GM19324 (cell line): ENCODE measurements around the gene LYL1.

Source experiments
- ATAC-seq: cut with Tn5 transposase; IDR thresholded peaks from one replicate; pipeline ENCODE4 v1.9.1; 2021; ENCODE audit warnings: mild to moderate bottlenecking, moderate library complexity; ENCODE audit not compliant: unreplicated experiment, low FRiP score

The LYL1 gene

GRCh38 chr19:13094771-13095392 is 7.8 kb downstream of the LYL1 start:
- ATAC-seq, result no peak

DNA sequence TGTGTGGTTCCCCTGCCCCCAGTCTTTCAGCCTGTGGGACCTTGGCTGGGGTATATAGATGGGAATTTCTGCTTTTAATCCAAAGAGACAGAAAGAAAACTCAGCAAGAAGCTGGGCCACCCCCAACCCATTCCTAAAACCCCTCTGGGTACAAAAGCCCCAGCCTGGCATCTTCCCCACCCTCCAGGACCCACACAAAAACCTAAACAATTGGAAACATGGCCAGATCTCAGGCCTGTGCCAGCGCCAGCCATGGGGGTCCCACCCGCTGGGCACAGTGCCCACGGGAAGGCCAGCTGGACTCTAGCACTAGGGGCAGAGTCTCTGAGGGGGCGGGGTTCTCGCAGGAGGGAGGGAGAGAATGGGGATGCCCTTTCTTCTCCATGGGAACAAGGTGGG is 8.6 kb downstream of the LYL1 start:
- no peak for ATAC-seq

DNA sequence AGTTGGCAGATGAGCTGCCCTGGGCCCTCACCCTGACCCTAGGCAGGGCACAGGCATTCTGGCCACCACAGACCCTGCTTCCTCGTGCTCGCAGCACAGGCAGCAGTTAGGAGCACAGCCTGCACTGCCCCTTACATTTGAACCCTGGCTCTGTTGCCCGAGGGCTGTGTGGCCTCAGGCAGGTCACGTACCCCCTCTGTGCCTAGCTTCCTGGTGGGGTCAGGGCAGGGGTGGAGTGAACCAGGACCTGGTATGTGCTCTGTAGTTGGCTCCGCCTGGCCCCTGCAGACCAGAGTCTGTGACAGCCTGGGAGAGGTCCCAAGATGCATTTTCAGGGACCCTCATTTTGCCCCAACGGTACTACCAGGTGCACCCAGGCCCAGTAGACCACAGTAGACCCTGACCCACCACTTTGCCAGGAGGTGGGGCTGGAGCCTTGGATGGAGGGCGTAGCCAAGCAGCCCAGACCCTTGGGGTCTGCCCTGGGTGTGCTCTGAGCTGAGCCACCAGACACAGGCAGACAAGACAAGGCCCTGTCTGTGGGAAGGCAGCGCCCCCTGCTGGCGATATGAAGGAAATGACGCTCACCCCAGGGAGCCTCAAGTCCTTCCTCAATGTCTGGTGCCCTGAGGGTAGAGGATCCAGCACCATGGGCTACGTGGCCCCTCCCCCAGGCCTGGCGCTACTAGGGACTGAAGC is 9.1 kb downstream of the LYL1 start:
- no peak for ATAC-seq

DNA sequence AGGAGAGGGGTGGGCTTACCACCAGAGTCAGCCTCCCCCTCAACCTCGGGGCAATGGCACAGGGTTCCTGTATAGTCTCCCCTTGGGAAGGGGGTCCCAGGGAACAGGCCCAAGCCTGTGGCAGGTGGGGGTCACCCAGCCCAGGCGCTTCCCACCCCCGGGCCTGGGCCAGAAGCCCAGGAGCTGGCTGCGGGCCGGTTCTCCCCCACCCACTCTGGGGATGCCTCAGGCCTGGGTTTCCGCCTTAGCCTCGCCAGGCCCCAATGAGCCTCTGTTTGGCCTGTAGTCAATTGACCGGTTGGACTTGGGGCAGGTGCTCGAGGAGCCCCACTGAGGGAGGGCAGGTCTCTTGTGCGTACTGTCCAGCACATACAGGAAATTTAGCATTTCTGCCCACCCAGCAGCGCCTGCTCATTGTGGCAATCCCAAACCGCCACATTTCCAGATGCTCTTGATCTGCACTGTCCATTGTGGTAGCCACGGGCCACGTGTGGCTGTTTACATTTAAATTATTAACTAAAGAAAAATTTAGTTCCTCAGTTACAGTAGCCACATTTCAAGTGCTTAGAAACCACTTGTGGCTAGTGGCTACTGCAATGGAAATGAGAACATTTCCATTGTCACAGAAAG is 9.9 kb downstream of the LYL1 start:
- no peak for ATAC-seq

DNA sequence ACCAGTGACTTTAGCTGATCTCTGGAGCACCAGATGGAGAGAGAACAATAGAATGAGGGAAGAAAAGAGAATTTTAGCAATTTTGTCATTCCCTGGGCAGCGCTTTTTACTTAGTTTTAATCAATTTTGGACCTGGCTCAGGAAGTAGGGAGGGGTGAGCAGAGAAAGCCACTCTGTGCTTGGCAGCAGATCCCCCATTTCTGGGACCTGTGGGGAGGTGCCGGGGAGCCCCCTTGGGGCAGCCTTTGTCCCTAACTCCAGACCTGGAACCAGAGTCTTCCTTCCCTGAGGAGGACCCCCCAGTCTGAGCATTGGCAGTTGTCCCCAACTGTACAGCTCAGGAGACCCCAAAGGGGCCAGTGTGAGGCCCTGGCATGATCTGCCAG is 10.5 kb downstream of the LYL1 start:
- ATAC-seq, result no peak

GRCh38 chr19:13091400-13092157 is 11.1 kb downstream of the LYL1 start:
- ATAC-seq, result no peak

GRCh38 chr19:13090511-13091231 is 12.0 kb downstream of the LYL1 start:
- no peak for ATAC-seq

DNA sequence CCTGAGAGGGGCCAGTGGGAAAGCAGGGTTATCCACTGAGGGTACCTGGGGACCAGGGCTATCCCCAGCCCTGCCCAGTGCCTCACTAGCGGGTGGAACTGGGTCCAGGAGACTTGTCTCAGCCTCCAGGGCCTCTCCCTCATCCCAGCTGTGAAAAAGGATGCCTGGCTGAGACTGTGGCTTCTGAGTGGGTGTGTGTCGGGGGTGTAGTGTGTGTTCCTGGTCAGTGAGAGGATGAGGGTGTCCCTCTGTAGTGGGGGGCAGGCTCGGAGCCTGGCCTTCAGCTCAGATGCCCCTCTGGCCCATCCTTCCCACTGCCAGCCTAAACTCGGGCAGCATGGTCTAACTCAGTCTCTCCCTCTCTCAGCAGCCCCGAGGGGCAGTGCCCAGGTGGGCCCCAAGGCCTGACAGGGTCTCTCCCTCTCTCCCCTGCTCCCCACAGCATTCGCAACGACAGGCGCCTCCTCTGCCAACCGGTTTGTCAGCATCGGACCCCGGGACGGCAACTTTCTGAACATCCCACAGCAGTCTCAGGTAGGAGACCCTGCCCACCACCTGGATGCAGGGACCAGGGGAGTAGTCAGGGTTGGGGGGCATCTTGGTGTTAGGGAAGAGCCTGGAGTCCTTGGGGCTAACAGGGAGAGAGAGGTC is 12.7 kb downstream of the LYL1 start:
- ATAC-seq, result no peak

GRCh38 chr19:13089139-13089856 is 13.4 kb downstream of the LYL1 start:
- ATAC-seq, result no peak

GRCh38 chr19:13087795-13088537 is 14.7 kb downstream of the LYL1 start:
- no peak for ATAC-seq

DNA sequence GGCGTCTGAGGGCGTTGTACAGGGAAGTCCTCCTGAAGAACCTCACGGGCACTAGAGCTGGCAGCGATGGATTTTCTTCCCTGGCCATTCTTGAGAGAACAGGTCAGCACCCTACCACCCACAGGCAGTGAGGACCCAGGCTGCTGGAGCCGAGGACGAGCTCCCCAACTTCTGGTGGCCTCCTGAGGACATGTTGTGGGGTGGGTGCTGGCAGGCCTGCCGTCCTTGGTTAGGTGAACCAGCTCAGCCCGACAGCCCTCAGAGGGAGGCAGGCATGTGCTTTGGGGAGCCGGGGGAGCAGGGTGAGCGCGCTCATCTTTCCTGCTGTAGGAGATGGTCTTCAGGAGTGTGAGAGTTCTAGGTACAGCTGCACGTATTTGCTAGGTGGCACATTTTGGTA is 15.4 kb downstream of the LYL1 start:
- ATAC-seq, result no peak

GRCh38 chr19:13086341-13086740 is 16.3 kb downstream of the LYL1 start:
- no peak for ATAC-seq

DNA sequence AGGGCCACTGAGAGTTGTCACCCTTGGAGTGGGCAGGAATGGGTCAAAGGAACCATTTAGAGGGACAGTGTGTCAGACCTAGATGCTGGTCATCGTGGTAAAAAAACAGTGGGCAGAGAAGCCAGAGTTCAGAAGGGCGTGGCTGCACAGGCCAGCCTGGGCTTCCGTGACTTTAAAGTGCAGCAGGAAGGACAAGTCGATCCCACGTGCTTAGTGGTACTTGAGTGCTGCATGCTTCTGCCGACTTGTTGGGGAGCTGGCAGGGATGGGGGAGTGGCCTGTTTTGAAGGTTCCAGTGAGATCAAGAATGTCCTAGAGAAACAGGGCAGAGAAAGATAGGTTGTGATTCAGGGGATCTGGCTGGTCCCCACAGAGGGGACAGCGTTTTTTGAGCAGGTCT is 17.0 kb downstream of the LYL1 start:
- ATAC-seq, result no peak

DNA sequence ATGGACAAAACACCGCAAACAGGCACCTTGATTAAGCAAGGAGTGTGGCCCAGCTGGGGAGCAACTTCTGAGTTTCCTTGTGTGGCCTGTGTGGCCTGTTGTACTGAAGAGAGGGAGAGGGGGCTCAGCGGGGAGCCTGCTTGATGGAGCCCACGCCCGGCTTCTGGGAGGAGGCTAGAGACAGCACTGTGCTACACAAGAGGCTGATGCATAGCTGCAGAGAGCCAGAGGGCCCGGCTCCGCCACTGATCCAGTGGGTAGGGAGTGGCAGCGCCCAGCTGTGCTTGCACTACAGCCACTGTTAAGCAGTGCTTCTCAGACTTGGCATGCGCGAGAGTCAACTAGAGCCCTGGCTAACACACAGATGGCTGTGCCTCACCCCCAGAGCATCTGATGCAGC is 19.0 kb downstream of the LYL1 start:
- ATAC-seq, result no peak

DNA sequence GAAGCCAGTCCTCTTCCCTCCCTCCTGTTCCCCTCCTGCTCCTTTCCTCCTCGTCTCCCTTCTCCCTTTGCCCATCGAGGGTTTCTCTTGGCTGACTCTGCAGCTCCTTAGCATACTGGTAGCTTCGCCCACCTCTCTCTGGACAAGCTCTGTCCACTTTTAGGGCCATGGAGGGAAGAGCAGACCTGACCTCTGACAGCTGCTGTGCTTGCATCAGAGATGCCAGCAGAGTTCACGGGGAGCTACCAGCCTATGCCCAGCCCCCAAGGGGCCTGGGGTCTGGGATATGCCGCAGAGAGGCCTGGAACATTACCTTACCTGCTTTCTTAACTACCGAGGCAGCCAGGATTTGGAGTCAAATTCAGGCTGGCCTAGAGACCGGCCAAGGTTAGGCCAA is 19.7 kb downstream of the LYL1 start:
- no peak for ATAC-seq

DNA sequence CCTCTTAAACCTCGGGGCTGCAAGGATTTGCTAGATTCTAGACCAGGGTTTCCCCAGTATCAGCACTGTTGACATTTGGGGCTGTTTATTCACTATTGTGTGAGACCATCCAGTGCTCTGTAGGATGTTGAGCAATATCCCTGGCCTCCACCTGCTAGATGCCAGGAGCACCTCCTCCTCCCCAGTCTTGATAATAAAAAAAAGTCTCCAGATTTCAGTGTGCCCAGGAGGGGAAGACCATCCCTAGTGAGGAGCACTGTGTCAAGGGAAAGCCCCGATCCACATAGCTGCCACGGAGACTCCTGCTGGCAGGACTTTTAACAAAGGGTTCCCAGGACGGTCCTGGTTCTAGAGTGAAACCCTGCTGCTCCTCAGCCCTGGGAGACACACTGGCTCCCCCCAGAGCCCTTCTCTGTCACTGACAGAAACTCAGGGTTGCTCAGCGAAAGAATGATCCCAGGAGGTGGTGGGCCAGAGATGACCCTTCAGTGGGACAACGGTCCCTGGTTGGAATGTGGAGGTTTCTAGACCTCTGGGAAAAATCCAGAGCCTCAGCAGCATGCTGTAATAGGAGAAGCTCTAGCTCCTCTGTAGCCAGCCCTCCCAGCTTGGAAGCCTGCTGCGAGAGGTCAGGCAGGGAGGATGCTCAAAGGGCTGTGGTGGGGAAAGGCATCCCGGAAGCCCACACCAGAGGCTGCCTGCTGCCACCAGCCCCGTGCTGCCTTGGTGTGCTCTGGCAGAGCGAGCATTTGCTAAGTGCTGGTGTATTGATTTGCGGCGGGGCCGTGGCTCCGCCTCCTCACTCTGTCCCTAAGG is 20.3 kb downstream of the LYL1 start:
- no peak for ATAC-seq

DNA sequence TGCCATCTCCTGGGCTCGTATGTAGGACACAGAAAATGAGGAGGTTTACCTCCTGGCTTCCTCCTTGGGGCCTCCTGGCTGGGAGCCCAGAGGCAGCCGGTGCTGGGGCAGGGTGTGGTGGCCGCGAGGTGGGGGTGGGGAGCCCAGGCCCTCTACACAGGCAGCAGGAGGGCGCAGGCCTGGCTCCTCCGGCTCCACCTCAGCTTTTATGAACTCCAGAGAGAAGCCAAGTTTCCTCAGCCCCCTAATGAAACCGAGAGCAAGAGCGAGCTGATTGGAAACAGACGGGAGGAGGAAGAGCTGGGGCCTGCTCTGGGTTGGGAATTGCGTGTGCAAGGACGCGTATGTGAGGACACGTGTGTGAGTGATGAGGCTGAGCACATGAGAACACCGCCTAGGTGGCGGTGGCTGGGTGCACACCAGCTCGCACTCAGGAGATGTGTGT is 23.1 kb downstream of the LYL1 start:
- no peak for ATAC-seq
